Heart right ventricle (tissue), 16 donors: ENCODE data around the gene SLC22A3. TPM values are rescaled to one million over a fixed set of nuclear protein-coding genes. Genes with fewer than 3 reads are reported as not detected.
A peak's percentile ranks its signal among the peaks of the same experiment; 100 is the strongest.
"Not testable (repeated sequence)": the region's sequence is repeated elsewhere in the genome, so short reads cannot be mapped to it uniquely, and the experiment has no call there.

ENCODE experiments used
- ATAC-seq, 8 donors: fragments of 200-7000 bp; cut with Tn5 transposase; one replicate each; pipeline ENCODE4 v1.9.1; 2020; ENCODE audit warnings: mild to moderate bottlenecking in 8 of 8, moderate library complexity in 8 of 8, moderate number of reproducible peaks in 1 of 8
- DNase-seq, 2 donors: peaks; one replicate each; pipeline ENCODE4 v3.0.0-alpha.2; 2020
- H3K27ac ChIP-seq, 10 donors: fragments of 200-600 bp; sonication (generic) in 2 of 10; one replicate each; pipeline versions ENCODE4 v1.5.0 to v1.8.0; 2020 to 2022; ENCODE audit warnings: mild to moderate bottlenecking in 3 of 10
- H3K27me3 ChIP-seq, 7 donors: fragments of 200-600 bp; one replicate each; pipeline ENCODE4 v1.8.0; 2021 to 2022; ENCODE audit warnings: mild to moderate bottlenecking in 2 of 7
- H3K36me3 ChIP-seq, 9 donors: fragments of 200-600 bp; sonication (generic) in 1 of 9; one replicate each; pipeline versions ENCODE4 v1.5.0 to v1.8.0; 2020 to 2022; ENCODE audit warnings: mild to moderate bottlenecking in 2 of 9
- H3K4me1 ChIP-seq, 9 donors: fragments of 200-600 bp; sonication (generic) in 1 of 9; one replicate each; pipeline versions ENCODE4 v1.5.0 to v1.8.0; 2020 to 2022; ENCODE audit warnings: mild to moderate bottlenecking in 4 of 9
- H3K4me3 ChIP-seq, 10 donors: fragments of 200-600 bp; sonication (generic) in 2 of 10; one replicate each; pipeline versions ENCODE4 v1.5.0 to v1.8.0; 2020 to 2022; ENCODE audit warnings: mild to moderate bottlenecking in 7 of 10, moderate library complexity in 2 of 10
- H3K9me3 ChIP-seq, 11 donors: fragments of 200-600 bp in 10 of 11; sonication (generic) in 2 of 11; one replicate each; pipeline versions ENCODE4 v1.5.0 to v1.8.0; 2013 to 2022; ENCODE audit warnings: mild to moderate bottlenecking in 2 of 11, control low read depth in 1 of 11, moderate library complexity in 1 of 11
- WGBS, 2 donors: extraction: QIAGEN DNeasy Blood & Tissue Kit; methylation state at CpG; one replicate each; pipeline ENCODE4 v1.1.7; 2013; ENCODE audit warnings: inconsistent platforms in 1 of 2; 5-methylcytosine and 5-hydroxymethylcytosine counted together
- intact Hi-C, 10 donors: fragments of 100-400 bp; cut with DNase I; formaldehyde crosslinking; loops; one replicate each; pipeline versions ENCODE4 v1.11.1 to v1.14.2; 2022
- polyA plus RNA-seq, 2 donors: library from polyadenylated mRNA; stranded (reverse); fragments of 200-250 nt; gene quantifications; one replicate each; pipeline ENCODE4 v1.2.3, GENCODE V29; 2013
- total RNA-seq, 10 donors: library from RNA; stranded (reverse); fragmentation: NEBNext Ultra II Directional in 3 of 10; extraction: Animal tissue kit (Norgen Biotek cat#: 25700) in 3 of 10; gene quantifications; one replicate each; pipeline versions ENCODE4 v1.2.1 to v1.2.4, GENCODE V29; 2021 to 2023
- TF ChIP-seq, protein P1 (sequence below), 9 donors: fragments of 200-600 bp; sonication (generic) in 2 of 9; IDR thresholded peaks; one replicate each; pipeline versions ENCODE4 v1.5.0 to v1.8.0; 2021 to 2022; ENCODE audit warnings: antibody characterized with exemption in 9 of 9, mild to moderate bottlenecking in 5 of 9, moderate library complexity in 1 of 9
- donor health status: Arrhythmogenic right ventricular cardiomyopathy.
- donor health status: ischemic (EF 13 %, LVEDD 7.1; RV severe dilation, severe dysfunction).
- donor health status: healthy with polysubstance abuse.
- donor health status: DM: no; HTN: yes; CAD: no.
- donor health status: DM: no; HTN: no; CAD: no.
- donor health status: ischemic (EF 25% LVEDD 6.9; RV normal size, moderate dysfunction).
- donor health status: ischemic (EF 25% LVEDD 5.7; RV mildly dilated, moderate dysfunction).
- donor health status: healthy.
- donor health status: DM: yes; HTN: yes; CAD: no.
- donor health status: Ischemic cardiomyopathy.
- donor health status: ischemic (EF 35%, LVEDD 5.7; RV mildly dilated, moderate dysfunction).
- donor health status: nonischemic (EF 11% LVEDD 7.7; RV severe dilation, severe dysfunction).
- donor health status: DM: yes; HTN: yes; CAD: no.
- donor health status: PGD.
- donor health status: ischemic (EF 29% LVEDD 5.4; RV normal size, mild dysfunction).
- donor health status: nonischemic (EF 23%, LVEDD 6.1; RV moderate dilation, normal function).

SLC22A3 gene
- total and polyA plus RNA-seq, 12 donors, result 0.26 to 2.0 (median 0.71) TPM

DNA sequence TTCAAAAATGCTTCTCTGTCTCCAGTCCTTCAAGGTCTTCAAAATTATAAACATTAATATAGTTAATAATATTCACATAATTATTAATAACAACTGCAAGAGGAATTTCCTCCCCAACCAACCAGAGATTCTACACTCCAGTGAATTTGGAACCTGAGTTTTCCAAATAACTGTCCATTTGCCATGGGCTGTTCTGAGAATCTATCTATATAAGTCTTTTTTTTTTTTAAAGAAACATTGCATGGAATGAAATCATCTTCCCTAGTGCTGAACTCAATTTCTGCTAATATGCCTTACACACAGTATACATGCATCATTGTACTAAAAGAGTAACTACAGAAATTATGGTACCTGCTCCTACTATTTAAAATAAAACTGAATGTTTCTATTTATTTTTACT is 113.9 kb downstream of the SLC22A3 start:
- H3K4me3 ChIP-seq, result peak overlapping the region in 1 of 10 donors; percentile 14
- peaks cover 0 to 8% (median 0%) of the 10 kb centered on the region in 7 donors for H3K27me3 ChIP-seq
- DNase-seq, result no peak
- no peak for ATAC-seq
- H3K4me1 ChIP-seq, result peaks cover 0 to 35% (median 0%) of the 10 kb centered on the region in 9 donors
- intact Hi-C loops, result no loop called here
- no peaks in the 10 kb centered on the region for H3K36me3 ChIP-seq
- peak overlapping the region in 1 of 10 donors; percentile 66 for H3K27ac ChIP-seq
- no peaks in the 10 kb centered on the region for H3K9me3 ChIP-seq
- TF ChIP-seq, protein P1, sequence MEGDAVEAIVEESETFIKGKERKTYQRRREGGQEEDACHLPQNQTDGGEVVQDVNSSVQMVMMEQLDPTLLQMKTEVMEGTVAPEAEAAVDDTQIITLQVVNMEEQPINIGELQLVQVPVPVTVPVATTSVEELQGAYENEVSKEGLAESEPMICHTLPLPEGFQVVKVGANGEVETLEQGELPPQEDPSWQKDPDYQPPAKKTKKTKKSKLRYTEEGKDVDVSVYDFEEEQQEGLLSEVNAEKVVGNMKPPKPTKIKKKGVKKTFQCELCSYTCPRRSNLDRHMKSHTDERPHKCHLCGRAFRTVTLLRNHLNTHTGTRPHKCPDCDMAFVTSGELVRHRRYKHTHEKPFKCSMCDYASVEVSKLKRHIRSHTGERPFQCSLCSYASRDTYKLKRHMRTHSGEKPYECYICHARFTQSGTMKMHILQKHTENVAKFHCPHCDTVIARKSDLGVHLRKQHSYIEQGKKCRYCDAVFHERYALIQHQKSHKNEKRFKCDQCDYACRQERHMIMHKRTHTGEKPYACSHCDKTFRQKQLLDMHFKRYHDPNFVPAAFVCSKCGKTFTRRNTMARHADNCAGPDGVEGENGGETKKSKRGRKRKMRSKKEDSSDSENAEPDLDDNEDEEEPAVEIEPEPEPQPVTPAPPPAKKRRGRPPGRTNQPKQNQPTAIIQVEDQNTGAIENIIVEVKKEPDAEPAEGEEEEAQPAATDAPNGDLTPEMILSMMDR (IDR thresholded peaks at IDR 0.05), result no peak

DNA sequence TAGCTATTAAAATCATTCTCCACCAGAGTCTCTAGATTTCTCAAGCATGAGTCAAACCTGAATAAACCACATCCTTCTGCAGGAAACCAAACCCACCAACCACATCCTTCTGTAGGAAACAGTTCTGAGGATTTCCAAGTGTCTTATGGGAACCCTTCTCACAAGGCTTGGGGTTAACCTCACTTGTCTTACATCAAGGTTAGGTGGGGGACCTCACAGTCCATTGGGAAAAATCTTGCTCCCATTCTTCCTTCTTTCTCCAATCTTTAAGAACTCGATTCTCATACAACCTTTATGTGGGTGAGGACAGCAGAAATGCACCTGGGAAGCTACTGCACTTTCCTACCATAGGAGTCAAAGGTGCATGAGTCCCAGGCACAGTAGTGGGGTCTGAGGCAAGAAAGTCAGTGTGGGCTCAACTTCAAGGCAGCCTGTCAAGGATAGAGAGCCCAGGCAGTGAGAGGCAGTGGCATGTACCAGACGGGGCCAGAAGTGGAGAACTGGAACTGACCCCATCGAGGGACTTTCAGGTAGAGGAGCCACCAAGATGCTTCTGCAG is 114.5 kb downstream of the SLC22A3 start:
- Histone ChIP-seq H3K4me1 (peaks cover 0 to 34% (median 0%) of the 10 kb centered on the region in 9 donors), H3K9me3 (no peaks in the 10 kb centered on the region), H3K27ac (peak overlapping the region in 1 of 10 donors; percentile 66), H3K4me3 (no peak overlapping the region), H3K36me3 (no peaks in the 10 kb centered on the region), H3K27me3 (peaks cover 0 to 8% (median 0%) of the 10 kb centered on the region in 7 donors)
- intact Hi-C loops, result no loop called here
- 62 to 71% methylated on average over 3 of the region's 3 CpGs for WGBS, 2 donors
- DNase-seq (no peak), ATAC-seq (no peak)
- TF ChIP-seq, protein P1 (IDR thresholded peaks at IDR 0.05), result no peak

DNA sequence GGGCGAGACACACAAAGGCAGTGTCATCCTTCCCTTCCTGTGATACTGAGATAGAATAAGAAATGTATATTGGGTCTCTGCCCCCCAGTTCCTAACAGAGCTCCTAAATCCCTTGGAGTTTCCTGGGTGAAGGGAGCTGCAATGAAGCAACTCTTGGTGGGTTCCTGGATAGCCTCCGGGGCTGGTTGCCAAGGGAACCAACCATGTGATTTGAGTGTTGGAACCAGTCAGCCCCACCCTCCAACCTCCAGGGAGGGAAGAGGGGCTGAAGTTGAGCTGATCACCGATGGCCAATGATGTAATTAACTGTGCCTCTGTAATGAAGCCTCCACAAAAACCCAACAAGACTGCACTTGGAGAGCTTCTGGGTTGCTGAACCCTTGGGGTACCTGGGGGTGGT is 116.6 kb downstream of the SLC22A3 start:
- 70 to 77% methylated on average over 3 of the region's 3 CpGs for WGBS, 2 donors
- H3K27ac ChIP-seq, result no peak overlapping the region
- H3K36me3 ChIP-seq, result no peaks in the 10 kb centered on the region
- peaks cover 0 to 8% (median 0%) of the 10 kb centered on the region in 7 donors for H3K27me3 ChIP-seq
- no peak for DNase-seq
- TF ChIP-seq, protein P1 (IDR thresholded peaks at IDR 0.05), result no peak
- peaks cover 0 to 28% (median 0%) of the 10 kb centered on the region in 9 donors for H3K4me1 ChIP-seq
- no peak for ATAC-seq
- no peak overlapping the region for H3K4me3 ChIP-seq
- intact Hi-C loops, result no loop called here
- H3K9me3 ChIP-seq, result no peaks in the 10 kb centered on the region

DNA sequence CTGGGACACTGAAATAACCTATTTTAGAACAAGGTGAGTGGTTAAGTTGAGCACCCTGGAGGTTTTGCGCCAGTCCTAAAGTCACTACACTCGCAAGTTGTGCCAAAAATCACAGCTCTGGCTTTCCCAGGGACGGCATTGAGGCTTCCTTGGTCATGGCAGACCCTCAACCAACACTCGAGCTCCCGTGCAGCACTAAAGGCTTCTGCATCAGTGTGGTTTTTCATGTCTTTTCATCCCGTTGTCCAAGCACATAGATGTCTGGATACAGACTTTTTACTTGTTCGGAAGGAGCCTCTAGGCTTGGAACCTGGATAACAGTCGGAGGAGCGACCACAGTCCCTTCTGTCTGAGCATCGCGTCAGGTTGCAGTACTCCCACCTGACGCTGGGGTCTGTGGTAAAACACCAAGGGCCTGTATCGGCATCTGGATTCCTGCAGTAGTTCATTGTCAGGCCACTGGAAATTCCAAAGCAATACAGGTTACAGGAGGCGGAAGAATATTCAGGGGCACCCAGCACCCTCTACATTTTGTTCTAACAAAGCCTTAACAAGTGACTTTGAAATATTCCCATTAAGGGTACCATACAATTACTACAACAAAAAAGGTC is 119.2 kb downstream of the SLC22A3 start:
- intact Hi-C loops, ATAC-seq: not testable (repeated sequence)
- WGBS, 2 donors, result 70 to 71% methylated on average over 14 of the region's 14 CpGs

DNA sequence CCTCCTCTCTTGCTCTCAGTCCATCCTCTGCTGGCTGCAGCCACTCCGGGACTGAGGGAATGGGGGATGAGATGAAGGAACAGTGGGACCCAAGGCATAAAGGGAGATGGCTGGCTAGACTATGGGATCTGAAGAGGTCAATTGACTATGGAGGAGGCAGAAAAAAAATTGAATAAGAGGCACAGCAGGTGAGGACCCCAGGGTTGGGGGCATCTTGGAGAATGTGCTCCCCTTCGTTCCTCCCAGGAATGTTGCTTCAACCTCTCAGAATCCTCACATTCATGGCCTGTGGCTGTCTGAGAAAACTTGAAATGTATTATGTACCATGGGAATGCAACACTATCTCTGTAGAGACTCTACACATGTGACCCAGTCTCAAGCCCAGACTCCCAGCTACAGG is 121.0 kb downstream of the SLC22A3 start:
- WGBS, 2 donors, result 40 to 54% methylated on average over 2 of the region's 2 CpGs
- TF ChIP-seq, protein P1 (IDR thresholded peaks at IDR 0.05), result no peak
- intact Hi-C loops, result no loop called here
- Histone ChIP-seq H3K27ac (no peak overlapping the region), H3K27me3 (peaks cover 0 to 8% (median 0%) of the 10 kb centered on the region in 7 donors), H3K4me3 (no peak overlapping the region), H3K9me3 (peaks cover 0 to 3% (median 0%) of the 10 kb centered on the region in 11 donors), H3K36me3 (no peaks in the 10 kb centered on the region), H3K4me1 (no peaks in the 10 kb centered on the region)
- no peak for DNase-seq
- no peak for ATAC-seq

More for the DNA sequence above, 119.2 kb downstream of the SLC22A3 start:
- not testable (repeated sequence) for H3K27ac ChIP-seq, H3K4me3 ChIP-seq, H3K9me3 ChIP-seq, DNase-seq, H3K27me3 ChIP-seq, H3K36me3 ChIP-seq
- peaks cover 0 to 13% (median 0%) of the 10 kb centered on the region in 9 donors for H3K4me1 ChIP-seq

GRCh38 chr6:160476056-160476455 is 127.9 kb downstream of the SLC22A3 start:
- peaks cover 0 to 13% (median under 1%) of the 10 kb centered on the region in 11 donors for H3K9me3 ChIP-seq
- H3K4me3 ChIP-seq, intact Hi-C loops, H3K27me3 ChIP-seq, ATAC-seq, DNase-seq, H3K36me3 ChIP-seq, H3K4me1 ChIP-seq, H3K27ac ChIP-seq: not testable (repeated sequence)
- WGBS, 2 donors, result 40 to 51% methylated on average over 4 of the region's 4 CpGs

- H3K27me3 ChIP-seq, DNase-seq, intact Hi-C loops, H3K36me3 ChIP-seq, ATAC-seq, H3K27ac ChIP-seq, H3K4me3 ChIP-seq, H3K4me1 ChIP-seq: not testable (repeated sequence)
- 82 to 83% methylated on average over 4 of the region's 4 CpGs for WGBS, 2 donors
- H3K9me3 ChIP-seq, result peaks cover 0 to 19% (median 5%) of the 10 kb centered on the region in 11 donors
Measured at GRCh38 chr6:160477072-160477471, 128.9 kb downstream of the SLC22A3 start.
